Ovary (tissue), 9 donors: ENCODE data around the gene LTF. TPM values are rescaled to one million over a fixed set of nuclear protein-coding genes. Genes with fewer than 3 reads are reported as not detected.
"Not testable (repeated sequence)": the region's sequence is repeated elsewhere in the genome, so short reads cannot be mapped to it uniquely, and the experiment has no call there.

Experiments used
- DNase-seq, 5 donors: peaks; one replicate each; pipeline ENCODE4 v3.0.0-alpha.2; 2019 to 2020
- H3K27ac ChIP-seq, 2 donors: fragments of 200-600 bp; one replicate each; pipeline versions ENCODE4 v1.5.1 to v1.8.0; 2019 to 2022
- H3K27me3 ChIP-seq: fragments of 200-600 bp; one replicate; pipeline ENCODE4 v1.8.0; 2022
- H3K36me3 ChIP-seq: fragments of 200-600 bp; sonication (generic); one replicate; pipeline ENCODE4 v1.5.1; 2019
- H3K4me1 ChIP-seq: one replicate; pipeline ENCODE4 v1.8.1; 2013; ENCODE audit warnings: mild to moderate bottlenecking, moderate library complexity; ENCODE audit not compliant: insufficient read depth
- H3K4me3 ChIP-seq: fragments of 200-600 bp; sonication (generic); one replicate; pipeline ENCODE4 v1.5.1; 2017
- H3K9me3 ChIP-seq, 2 donors: fragments of 200-600 bp in 1 of 2; sonication (generic) in 1 of 2; one replicate each; pipeline versions ENCODE4 v1.5.1 to v1.8.1; 2013 to 2019; ENCODE audit warnings: mild to moderate bottlenecking in 1 of 2, moderate library complexity in 1 of 2
- EP300 ChIP-seq: sonication (generic); formaldehyde crosslinking; IDR thresholded peaks from one replicate; pipeline ENCODE4 v1.6.1; 2017; ENCODE audit warnings: antibody characterized with exemption
- POLR2A ChIP-seq: fragments of 450-650 bp; IDR thresholded peaks from one replicate; pipeline ENCODE4 v1.6.1; 2017; ENCODE audit warnings: antibody characterized with exemption, mild to moderate bottlenecking, moderate library complexity
- WGBS, 3 donors: extraction: QIAGEN DNeasy Blood & Tissue Kit in 1 of 3; methylation state at CpG; one replicate each; pipeline versions ENCODE4 v1.1.5 to v1.1.7; 2013 to 2017; 5-methylcytosine and 5-hydroxymethylcytosine counted together
- intact Hi-C, 4 donors: fragments of 100-400 bp; cut with DNase I; formaldehyde crosslinking; loops; one replicate each; pipeline versions ENCODE4 v1.11.0 to v1.15.1; 2022 to 2023
- polyA plus RNA-seq, 2 donors: library from polyadenylated mRNA; stranded (reverse); fragments of 200-250 nt in 1 of 2; fragments of 350-450 nt in 1 of 2; fragmentation: Illumina TruSeq in 1 of 2; extraction: RNeasy Lipid Tissue Mini Kit (QIAGEN cat#74804) in 1 of 2; gene quantifications; one replicate each; pipeline ENCODE4 v1.2.3, GENCODE V29; 2013 to 2014
- total RNA-seq, 7 donors: library from RNA; depleted of rRNA in 2 of 7; stranded (reverse); fragments of >200 nt in 2 of 7; fragmentation: NEBNext Ultra II Directional in 3 of 7; extraction: Animal tissue kit (Norgen Biotek cat#: 25700) in 3 of 7; gene quantifications; one replicate each; pipeline versions ENCODE4 v1.1.0 to v1.2.4, GENCODE V29; 2016 to 2023
- TF ChIP-seq, protein P1 (sequence below), 3 donors: fragments of 450-650 bp in 2 of 3; fragments of 200-600 bp in 1 of 3; IDR thresholded peaks; one replicate each; pipeline versions ENCODE4 v1.5.1 to v1.8.0; 2016 to 2022; ENCODE audit warnings: antibody characterized with exemption in 3 of 3, mild to moderate bottlenecking in 1 of 3
- donor health status: DM: no; HTN: no; CAD: no; lungs with moderate emphysema.
- donor health status: DM: no; HTN: no; CAD: no.
- donor health status: Bipolar disorder and iron deficiency.
- donor health status: DM: yes; HTN: yes; CAD: no.
- donor health status: DM: no; HTN: no; CAD: no.
- donor health status: DM: yes; HTN: yes; CAD: no.

LTF gene
- total and polyA plus RNA-seq, 9 donors: 0.56 to 23.7 (median 1.2) TPM

DNA sequence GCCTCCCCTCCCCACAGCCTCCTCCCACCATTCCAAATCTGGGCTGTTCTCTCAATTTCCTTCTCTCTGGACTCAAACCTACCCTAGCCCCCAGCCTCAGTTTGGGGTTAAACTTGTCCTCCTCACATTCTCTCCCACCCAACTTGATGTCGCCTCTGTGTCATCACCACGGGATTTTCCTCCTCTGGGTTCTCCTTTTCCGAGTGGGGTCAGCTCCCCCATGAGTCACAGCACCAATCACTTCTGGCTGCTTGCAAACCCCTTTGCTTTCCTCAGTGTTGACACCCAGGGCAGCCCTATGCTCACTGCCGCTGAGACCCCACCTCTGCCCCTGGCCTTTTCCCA, 58.3 kb downstream of the LTF start:
- Histone ChIP-seq H3K27me3 (no peaks in the 10 kb centered on the region), H3K4me1 (peaks cover 8% of the 10 kb centered on the region), H3K27ac (no peak overlapping the region), H3K9me3 (no peaks in the 10 kb centered on the region), H3K4me3 (no peak overlapping the region), H3K36me3 (no peaks in the 10 kb centered on the region)
- intact Hi-C loops: no loop called here
- TF ChIP-seq EP300 (no peak), POLR2A (no peak)
- TF ChIP-seq, protein P1, sequence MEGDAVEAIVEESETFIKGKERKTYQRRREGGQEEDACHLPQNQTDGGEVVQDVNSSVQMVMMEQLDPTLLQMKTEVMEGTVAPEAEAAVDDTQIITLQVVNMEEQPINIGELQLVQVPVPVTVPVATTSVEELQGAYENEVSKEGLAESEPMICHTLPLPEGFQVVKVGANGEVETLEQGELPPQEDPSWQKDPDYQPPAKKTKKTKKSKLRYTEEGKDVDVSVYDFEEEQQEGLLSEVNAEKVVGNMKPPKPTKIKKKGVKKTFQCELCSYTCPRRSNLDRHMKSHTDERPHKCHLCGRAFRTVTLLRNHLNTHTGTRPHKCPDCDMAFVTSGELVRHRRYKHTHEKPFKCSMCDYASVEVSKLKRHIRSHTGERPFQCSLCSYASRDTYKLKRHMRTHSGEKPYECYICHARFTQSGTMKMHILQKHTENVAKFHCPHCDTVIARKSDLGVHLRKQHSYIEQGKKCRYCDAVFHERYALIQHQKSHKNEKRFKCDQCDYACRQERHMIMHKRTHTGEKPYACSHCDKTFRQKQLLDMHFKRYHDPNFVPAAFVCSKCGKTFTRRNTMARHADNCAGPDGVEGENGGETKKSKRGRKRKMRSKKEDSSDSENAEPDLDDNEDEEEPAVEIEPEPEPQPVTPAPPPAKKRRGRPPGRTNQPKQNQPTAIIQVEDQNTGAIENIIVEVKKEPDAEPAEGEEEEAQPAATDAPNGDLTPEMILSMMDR (IDR thresholded peaks at IDR 0.05): no peak
- no peak for DNase-seq
- WGBS, 3 donors: 63 to 67% (median 64%) methylated on average over 4 of the region's 4 CpGs

DNA sequence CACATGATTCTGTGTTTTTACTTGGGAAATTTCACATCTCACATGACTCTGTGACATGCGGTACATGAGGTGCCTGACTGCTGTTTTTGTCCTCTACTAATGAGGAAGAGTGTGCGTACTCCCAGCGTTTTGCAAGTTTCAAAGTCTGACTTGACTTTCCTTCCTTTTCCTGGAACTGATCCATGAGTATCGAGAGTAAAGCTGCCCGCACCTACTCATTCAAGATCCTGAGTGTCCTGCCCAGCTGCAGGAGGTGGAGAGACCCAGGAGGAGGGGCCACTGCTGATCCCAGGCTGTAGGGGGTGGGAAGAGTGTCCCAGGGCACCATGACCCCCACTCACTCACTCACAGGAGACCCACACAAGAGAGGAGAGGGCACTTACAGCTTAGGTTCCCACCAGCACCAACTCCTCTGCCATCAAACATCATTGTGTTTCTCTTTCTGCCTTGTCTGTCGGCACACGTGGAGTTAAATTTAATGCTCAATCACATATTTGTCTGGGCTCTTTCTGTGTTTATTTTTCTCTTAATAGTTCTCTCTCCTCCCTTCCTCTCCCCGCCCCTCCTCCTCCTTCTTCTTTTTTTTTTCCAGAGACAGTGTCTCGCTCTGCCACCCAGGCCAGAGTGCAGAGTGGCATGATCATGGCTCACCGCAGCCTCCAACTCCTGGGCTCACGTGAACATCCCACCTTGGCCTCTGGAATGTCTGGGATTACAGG, 59.2 kb downstream of the LTF start:
- intact Hi-C loops: no loop called here
- H3K36me3 ChIP-seq: no peaks in the 10 kb centered on the region
- H3K4me1 ChIP-seq: peaks cover 8% of the 10 kb centered on the region
- H3K4me3 ChIP-seq: no peak overlapping the region
- no peak for TF ChIP-seq EP300
- TF ChIP-seq, protein P1 (IDR thresholded peaks at IDR 0.05): no peak
- no peak for TF ChIP-seq POLR2A
- no peaks in the 10 kb centered on the region for H3K27me3 ChIP-seq
- H3K9me3 ChIP-seq: no peaks in the 10 kb centered on the region
- 11 to 15% (median 13%) methylated on average over 11 of the region's 11 CpGs for WGBS, 3 donors
- peak overlapping the region in 1 of 2 donors; percentile 6 for H3K27ac ChIP-seq
- peak in 1 of 5 donors; percentile 18 for DNase-seq

DNA sequence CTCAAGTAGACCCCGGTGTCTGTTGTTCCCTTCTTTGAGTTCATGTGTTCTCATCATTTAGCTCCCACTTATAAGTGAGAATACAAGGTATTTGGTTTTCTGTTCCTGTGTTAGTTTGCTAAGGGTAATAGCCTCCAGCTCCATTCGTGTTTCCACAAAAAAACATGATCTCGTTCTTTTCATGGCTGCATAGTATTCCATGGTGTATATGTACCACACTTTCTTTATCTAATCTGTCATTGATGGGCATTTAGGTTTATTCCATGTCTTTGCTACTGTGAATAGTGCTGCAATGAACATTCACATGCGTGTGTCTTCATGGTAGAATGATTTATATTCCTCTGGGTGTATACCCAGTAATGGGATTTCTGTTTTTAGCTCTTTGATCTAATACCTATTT, 61.8 kb downstream of the LTF start:
- H3K9me3 ChIP-seq, H3K4me1 ChIP-seq, H3K4me3 ChIP-seq, H3K27me3 ChIP-seq, DNase-seq, H3K27ac ChIP-seq, H3K36me3 ChIP-seq, intact Hi-C loops: not testable (repeated sequence)
- WGBS, 3 donors: 88 to 94% (median 93%) methylated on average over 4 of the region's 4 CpGs

DNA sequence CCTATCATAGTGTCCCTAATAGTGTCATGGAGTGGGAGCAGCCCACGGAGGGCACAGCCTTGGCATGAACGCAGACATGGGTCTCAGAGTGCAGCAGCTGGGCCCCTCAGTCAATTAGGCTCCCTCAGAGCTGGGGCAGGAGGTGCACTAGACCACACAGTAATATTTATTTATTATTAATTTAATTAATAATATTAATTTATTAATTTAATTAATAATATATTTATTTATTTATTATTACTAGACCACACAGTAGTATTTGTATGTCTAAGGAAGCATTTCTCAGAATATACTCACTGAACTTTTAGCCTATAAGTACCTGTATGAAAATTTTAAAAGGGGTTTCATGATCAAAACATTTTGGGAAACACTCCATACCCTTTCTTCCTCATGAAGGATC, 63.1 kb downstream of the LTF start:
- Histone ChIP-seq H3K27ac (no peak overlapping the region), H3K36me3 (no peaks in the 10 kb centered on the region), H3K27me3 (no peaks in the 10 kb centered on the region), H3K9me3 (no peaks in the 10 kb centered on the region), H3K4me1 (peaks cover 5% of the 10 kb centered on the region), H3K4me3 (no peak overlapping the region)
- TF ChIP-seq EP300 (no peak), POLR2A (no peak)
- TF ChIP-seq, protein P1 (IDR thresholded peaks at IDR 0.05): no peak
- WGBS, 3 donors: 88 to 94% (median 89%) methylated on average over 2 of the region's 2 CpGs
- DNase-seq: no peak
- intact Hi-C loops: no loop called here

DNA sequence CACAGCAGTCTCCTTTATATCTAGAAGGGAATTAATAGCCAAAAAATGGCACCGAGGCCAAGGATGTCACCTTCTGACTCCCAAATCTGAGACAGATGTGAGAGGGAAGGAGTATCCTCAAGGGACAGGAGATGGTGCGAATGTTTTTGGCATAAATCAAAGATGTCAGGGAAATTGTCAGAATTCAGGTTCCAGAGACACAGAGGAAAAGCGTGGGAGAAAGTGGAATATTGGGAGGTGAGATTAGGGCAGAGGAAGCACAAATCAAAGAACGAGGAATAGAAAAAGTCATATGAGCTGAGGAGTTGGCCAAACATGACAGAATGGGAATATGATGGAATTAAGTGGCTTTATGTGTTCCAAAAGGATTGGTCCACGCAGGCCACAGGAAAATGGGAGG, 63.9 kb downstream of the LTF start:
- Histone ChIP-seq H3K27ac (no peak overlapping the region), H3K4me3 (no peak overlapping the region)

More for the DNA sequence above, 63.9 kb downstream of the LTF start:
- Histone ChIP-seq H3K27me3 (no peaks in the 10 kb centered on the region), H3K9me3 (no peaks in the 10 kb centered on the region), H3K4me1 (peaks cover 3% of the 10 kb centered on the region), H3K36me3 (no peaks in the 10 kb centered on the region)
- WGBS, 3 donors: 64 to 69% (median 65%) methylated on average over 5 of the region's 5 CpGs
- DNase-seq: no peak
- TF ChIP-seq, protein P1 (IDR thresholded peaks at IDR 0.05): no peak
- TF ChIP-seq POLR2A: no peak
- no peak for TF ChIP-seq EP300
- intact Hi-C loops: no loop called here
